A673 (cell line): ENCODE measurements around the gene ARHGAP1. TPM values are rescaled to one million over a fixed set of nuclear protein-coding genes. Genes with fewer than 3 reads are reported as not detected.

Experiments
- BruUV-seq: library from RNA; stranded (reverse); fragments of 400-500 nt; replicated peaks from 2 replicates; lab custom pipeline; 2021; lab: Mats Ljungman, UMichigan
- CTCF ChIA-PET: fragments of 300-600 bp; sonication (Branson Sonifier 250); formaldehyde crosslinking; loops from one replicate; lab custom pipeline; 2022; ENCODE audit warnings: antibody characterized with exemption; lab: Charles Lee
- POLR2A ChIA-PET: fragments of 300-600 bp; sonication (Branson Sonifier 250); formaldehyde crosslinking; loops from one replicate; lab custom pipeline; 2022; ENCODE audit warnings: antibody characterized with exemption; ENCODE audit not compliant: low non-redundant PET; lab: Charles Lee
- DNase-seq: peaks from one replicate; pipeline ENCODE4 v3.0.0-alpha.2; 2015; ENCODE audit warnings: low spot score
- H3K27ac ChIP-seq: fragments of 200-600 bp; sonication (generic); 2 replicates; pipeline ENCODE4 v1.5.1; 2016; ENCODE audit warnings: mixed run types, low read depth, mild to moderate bottlenecking, mixed read lengths, antibody characterized with exemption, low read length; ENCODE audit not compliant: poor library complexity, severe bottlenecking
- H3K27me3 ChIP-seq: fragments of 200-600 bp; sonication (generic); replicated peaks from 2 replicates; pipeline ENCODE4 v1.6.1; 2017; ENCODE audit warnings: mixed run types, low read depth, mild to moderate bottlenecking, mixed read lengths, antibody characterized with exemption, low read length; ENCODE audit not compliant: insufficient read depth, poor library complexity
- H3K36me3 ChIP-seq: fragments of 200-600 bp; sonication (generic); 2 replicates; pipeline ENCODE4 v1.6.1; 2016; ENCODE audit warnings: mixed run types, mild to moderate bottlenecking, mixed read lengths, antibody characterized with exemption, low read length; ENCODE audit not compliant: insufficient read depth, poor library complexity, severe bottlenecking
- H3K4me1 ChIP-seq: fragments of 200-600 bp; sonication (generic); 2 replicates; pipeline ENCODE4 v1.6.1; 2017; ENCODE audit warnings: mixed run types, mild to moderate bottlenecking, mixed read lengths, antibody characterized with exemption, low read length; ENCODE audit not compliant: insufficient read depth, poor library complexity, severe bottlenecking
- H3K4me3 ChIP-seq: fragments of 200-600 bp; sonication (generic); 2 replicates; pipeline ENCODE4 v1.5.1; 2016; ENCODE audit warnings: low read depth, mixed run types, mild to moderate bottlenecking, mixed read lengths, low read length; ENCODE audit not compliant: poor library complexity, severe bottlenecking
- H3K9me3 ChIP-seq: fragments of 200-600 bp; sonication (generic); 2 replicates; pipeline ENCODE4 v1.6.1; 2016; ENCODE audit warnings: mixed run types, low read depth, mild to moderate bottlenecking, mixed read lengths, antibody characterized with exemption, low read length; ENCODE audit not compliant: poor library complexity, severe bottlenecking
- CTCF ChIP-seq: fragments of 300-800, 200-600 bp; sonication (generic); conservative IDR thresholded peaks from 2 replicates; pipeline ENCODE4 v1.5.1; 2017; ENCODE audit warnings: low read depth, mild to moderate bottlenecking, antibody characterized with exemption, low read length, moderate library complexity, mixed read lengths
- EZH2 ChIP-seq: fragments of 200-600 bp; sonication (generic); IDR thresholded peaks from 2 replicates; pipeline ENCODE4 v1.6.1; 2017; ENCODE audit warnings: borderline replicate concordance, low read depth, mild to moderate bottlenecking, mixed read lengths, antibody characterized with exemption, low read length; ENCODE audit not compliant: poor library complexity, severe bottlenecking
- intact Hi-C: fragments of 100-400 bp; cut with micrococcal nuclease; formaldehyde crosslinking; loops from one replicate; pipeline ENCODE4 v1.10.0; 2022; ENCODE audit not compliant: unreplicated experiment
- total RNA-seq: library from RNA; stranded (reverse); gene quantifications from 2 replicates; pipeline ENCODE4 v1.2.3, GENCODE V29; 2021

The ARHGAP1 gene
- total RNA-seq, 1 experiment from 2014 or later = 89.3 TPM

DNA sequence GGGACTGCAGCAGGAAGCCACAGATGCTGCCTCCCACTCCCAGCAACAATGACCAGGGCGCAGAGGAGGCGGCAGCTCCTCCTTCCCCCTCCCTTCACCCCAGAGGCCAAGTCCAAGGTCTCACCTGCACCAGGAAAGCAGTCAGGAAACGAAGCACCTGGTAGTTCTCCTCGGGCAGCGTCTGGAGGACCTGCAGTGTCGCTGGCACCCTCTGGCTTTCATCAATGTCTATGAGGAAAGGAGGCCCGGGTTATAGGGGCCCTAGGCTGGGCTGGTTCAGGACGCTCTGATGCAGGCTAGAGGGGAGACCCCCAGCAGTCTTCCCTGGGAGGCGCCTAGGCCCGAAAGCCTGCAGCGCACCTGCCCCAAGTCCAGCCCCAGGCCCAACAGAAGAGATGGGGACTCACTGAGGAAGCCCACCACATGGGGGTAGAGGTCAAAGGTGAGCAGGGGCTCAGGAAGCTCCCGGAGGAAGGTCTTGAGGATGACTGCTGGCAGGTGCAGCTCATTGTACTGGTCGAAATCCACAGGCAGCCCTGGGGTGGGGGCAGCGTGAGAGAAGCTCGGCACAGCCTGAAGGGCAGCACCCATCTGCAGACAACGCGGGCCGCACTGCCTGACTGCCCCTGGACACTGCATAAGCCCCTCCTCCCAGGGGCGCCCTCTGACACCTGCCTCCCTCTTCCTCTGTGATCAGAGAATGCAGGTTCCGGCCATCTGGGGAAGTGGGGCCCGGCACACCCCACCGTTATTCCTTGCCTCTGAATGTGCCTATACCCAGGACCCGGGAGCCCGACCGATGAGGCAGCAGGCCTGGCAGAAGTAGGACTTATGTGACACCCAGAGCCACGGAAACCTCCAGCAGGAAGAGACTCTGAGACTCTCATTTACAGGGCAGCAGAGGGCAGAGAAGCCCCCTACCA is 20.9 kb downstream of the ARHGAP1 start:
- POLR2A ChIA-PET = no interaction called here
- Histone ChIP-seq H3K27me3 (no peaks in the 10 kb centered on the region), H3K27ac (no peak overlapping the region), H3K4me3 (no peak overlapping the region), H3K4me1 (no peaks in the 10 kb centered on the region), H3K36me3 (peaks cover 34% of the 10 kb centered on the region), H3K9me3 (no peaks in the 10 kb centered on the region)
- CTCF ChIA-PET = no interaction called here
- BruUV-seq = no TSS peak
- TF ChIP-seq CTCF = no peak
- no peak for TF ChIP-seq EZH2
- no peak for DNase-seq
- intact Hi-C loops = no loop called here

GRCh38 chr11:46678741-46679130 is 21.7 kb downstream of the ARHGAP1 start:
- peaks cover 34% of the 10 kb centered on the region for H3K36me3 ChIP-seq
- H3K27me3 ChIP-seq = no peaks in the 10 kb centered on the region
- H3K4me3 ChIP-seq = no peak overlapping the region
- no peak for DNase-seq
- H3K9me3 ChIP-seq = no peaks in the 10 kb centered on the region
- ChIA-PET POLR2A (no interaction called here), CTCF (no interaction called here)
- intact Hi-C loops = no loop called here
- no peak overlapping the region for H3K27ac ChIP-seq
- TF ChIP-seq EZH2 = no peak
- TF ChIP-seq CTCF = no peak
- BruUV-seq = no TSS peak
- H3K4me1 ChIP-seq = no peaks in the 10 kb centered on the region

GRCh38 chr11:46677991-46678740 is 22.3 kb downstream of the ARHGAP1 start:
- intact Hi-C loops = no loop called here
- TF ChIP-seq CTCF = peak; percentile 21; the same call in 1 of the 2 replicates
- no peak for TF ChIP-seq EZH2
- no TSS peak for BruUV-seq
- H3K27me3 ChIP-seq = no peaks in the 10 kb centered on the region
- H3K4me3 ChIP-seq = no peak overlapping the region
- no peaks in the 10 kb centered on the region for H3K4me1 ChIP-seq
- DNase-seq = no peak
- no peaks in the 10 kb centered on the region for H3K9me3 ChIP-seq
- no peak overlapping the region for H3K27ac ChIP-seq
- H3K36me3 ChIP-seq = peaks cover 36% of the 10 kb centered on the region
- ChIA-PET POLR2A (no interaction called here), CTCF (no interaction called here)
